ENCODE measurements around the gene GLCE.

DNA sequence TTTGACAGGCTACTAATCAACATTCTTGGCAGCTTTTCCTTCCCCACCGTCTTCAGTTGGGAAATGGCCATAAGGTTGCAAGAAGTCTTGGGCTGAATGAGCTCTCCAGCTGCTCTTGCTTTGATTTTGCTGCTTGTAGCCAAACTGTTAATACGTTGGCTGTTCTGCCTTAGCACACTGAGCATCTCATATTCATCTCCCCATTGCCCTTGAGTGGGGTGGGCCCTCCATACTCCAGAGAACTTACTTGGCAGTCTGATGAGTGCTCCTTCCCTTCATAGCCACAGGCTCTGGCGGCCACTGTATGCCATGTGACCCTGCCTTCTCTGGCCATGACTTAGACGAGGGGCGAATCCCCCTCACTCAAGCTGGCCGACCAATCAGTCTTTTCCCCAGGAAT, 112.5 kb downstream of the GLCE start:
- TF ChIP-seq, protein P1, sequence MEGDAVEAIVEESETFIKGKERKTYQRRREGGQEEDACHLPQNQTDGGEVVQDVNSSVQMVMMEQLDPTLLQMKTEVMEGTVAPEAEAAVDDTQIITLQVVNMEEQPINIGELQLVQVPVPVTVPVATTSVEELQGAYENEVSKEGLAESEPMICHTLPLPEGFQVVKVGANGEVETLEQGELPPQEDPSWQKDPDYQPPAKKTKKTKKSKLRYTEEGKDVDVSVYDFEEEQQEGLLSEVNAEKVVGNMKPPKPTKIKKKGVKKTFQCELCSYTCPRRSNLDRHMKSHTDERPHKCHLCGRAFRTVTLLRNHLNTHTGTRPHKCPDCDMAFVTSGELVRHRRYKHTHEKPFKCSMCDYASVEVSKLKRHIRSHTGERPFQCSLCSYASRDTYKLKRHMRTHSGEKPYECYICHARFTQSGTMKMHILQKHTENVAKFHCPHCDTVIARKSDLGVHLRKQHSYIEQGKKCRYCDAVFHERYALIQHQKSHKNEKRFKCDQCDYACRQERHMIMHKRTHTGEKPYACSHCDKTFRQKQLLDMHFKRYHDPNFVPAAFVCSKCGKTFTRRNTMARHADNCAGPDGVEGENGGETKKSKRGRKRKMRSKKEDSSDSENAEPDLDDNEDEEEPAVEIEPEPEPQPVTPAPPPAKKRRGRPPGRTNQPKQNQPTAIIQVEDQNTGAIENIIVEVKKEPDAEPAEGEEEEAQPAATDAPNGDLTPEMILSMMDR (IDR thresholded peaks at IDR 0.05), result no peak
- no peak for TF ChIP-seq POLR2A (IDR thresholded peaks at IDR 0.05)

All from Peyer's patch (tissue), 4 donors.